HG02678 (cell line): ENCODE results near the gene LRRK1.

Source experiments
- ATAC-seq: cut with Tn5 transposase; IDR thresholded peaks from one replicate; pipeline ENCODE4 v1.9.1; 2021; ENCODE audit warnings: mild to moderate bottlenecking, moderate library complexity; ENCODE audit not compliant: unreplicated experiment

The LRRK1 gene

GRCh38 chr15:100918690-100919480, at the start of gene LRRK1:
Gene LRRK1, plus strand, starts transcription at chr15:100919357. Its CDS starts 5,276 bp downstream, at chr15:100924633.
- ATAC-seq: peak; percentile 25

GRCh38 chr15:100873029-100873677, 46.0 kb upstream of the LRRK1 start:
- ATAC-seq: no peak

GRCh38 chr15:100875495-100875894, 43.7 kb upstream of the LRRK1 start:
- ATAC-seq: no peak

- no peak for ATAC-seq
Observed at GRCh38 chr15:100875976-100876375, 43.2 kb upstream of the LRRK1 start.

GRCh38 chr15:100877551-100877950, 41.6 kb upstream of the LRRK1 start:
- ATAC-seq: no peak

- ATAC-seq: no peak
Observed at GRCh38 chr15:100878130-100878529, 41.0 kb upstream of the LRRK1 start.

GRCh38 chr15:100878648-100879047, 40.5 kb upstream of the LRRK1 start:
- no peak for ATAC-seq

- ATAC-seq: peak; percentile 21
Observed at GRCh38 chr15:100879061-100879463, 40.1 kb upstream of the LRRK1 start.

- peak; percentile 49 for ATAC-seq
Observed at GRCh38 chr15:100879464-100880138, 39.6 kb upstream of the LRRK1 start, which contains the start of gene ALDH1A3. Gene ALDH1A3, plus strand, starts transcription at chr15:100879831. Its CDS starts 77 bp downstream, at chr15:100879908.

GRCh38 chr15:100880139-100880896, 38.8 kb upstream of the LRRK1 start:
- ATAC-seq: no peak

GRCh38 chr15:100880897-100881242, 38.3 kb upstream of the LRRK1 start:
- ATAC-seq: no peak

- ATAC-seq: no peak
Observed at GRCh38 chr15:100881573-100882336, 37.4 kb upstream of the LRRK1 start.

- no peak for ATAC-seq
Observed at GRCh38 chr15:100885116-100885515, 34.0 kb upstream of the LRRK1 start.

- ATAC-seq: no peak
Observed at GRCh38 chr15:100885811-100886210, 33.3 kb upstream of the LRRK1 start.

GRCh38 chr15:100887211-100887913, 31.8 kb upstream of the LRRK1 start:
- ATAC-seq: no peak

- no peak for ATAC-seq
Observed at GRCh38 chr15:100889385-100890050, 29.6 kb upstream of the LRRK1 start.

- no peak for ATAC-seq
Observed at GRCh38 chr15:100890051-100890720, 29.0 kb upstream of the LRRK1 start.

- ATAC-seq: no peak
Observed at GRCh38 chr15:100890850-100891249, 28.3 kb upstream of the LRRK1 start.
